ENCODE results near the gene SPECC1. TPM values are rescaled to one million over a fixed set of nuclear protein-coding genes. Genes with fewer than 3 reads are reported as not detected.

The SPECC1 gene
- polyA plus RNA-seq, 3 donors, result 36.0 to 58.4 (median 50.5) TPM

DNA sequence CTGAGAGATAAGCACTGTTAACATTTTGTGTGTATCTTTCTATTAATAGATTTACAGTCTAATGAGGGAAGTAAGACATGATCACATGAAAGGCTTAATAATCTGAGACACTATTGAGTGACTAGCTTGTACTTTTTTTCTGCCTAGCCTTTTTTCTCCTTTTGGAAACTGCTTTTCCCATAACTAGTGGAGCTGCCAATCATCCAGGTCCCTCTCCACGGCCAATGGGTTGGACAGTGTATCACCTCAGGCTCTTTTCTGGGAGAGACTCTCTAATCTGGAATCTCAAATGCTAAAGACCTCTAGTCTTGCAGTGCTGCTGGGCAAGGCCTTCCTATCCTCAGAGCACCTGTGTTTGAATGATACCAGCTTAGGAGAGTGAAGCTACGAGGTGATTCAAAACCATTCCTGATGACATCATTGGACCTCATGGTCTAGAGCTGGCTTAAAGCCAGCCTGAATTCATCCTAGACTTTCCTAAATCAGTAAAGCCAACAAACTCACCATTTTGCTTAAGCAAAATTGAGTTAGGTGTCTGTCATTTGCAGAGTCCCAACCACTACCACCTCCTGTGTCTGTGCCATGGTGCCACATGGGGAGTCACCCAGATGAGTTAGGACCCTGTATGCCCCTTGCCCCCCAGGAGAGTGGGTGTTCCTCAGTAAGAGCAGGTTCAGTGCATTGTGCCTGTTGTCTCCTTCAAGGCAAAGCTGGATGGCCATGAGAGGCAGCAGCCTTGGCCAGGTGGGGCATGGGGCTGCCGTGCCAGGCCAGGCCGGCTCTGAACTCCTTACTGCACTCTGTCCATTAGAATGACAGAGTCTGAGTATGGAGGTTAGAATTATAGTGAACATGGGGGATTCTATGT is 62.9 kb downstream of the SPECC1 start:
- intact Hi-C loops (cut with micrococcal nuclease), result loop anchor here in 1 of 2 donors (5.0 kb wide), 2 partner anchors 40 to 65 kb away; partner anchors contain the start of gene SPECC1
- no peaks in the 10 kb centered on the region for H3K9me3 Mint-ChIP-seq
- H3K36me3 ChIP-seq (replicated peaks in 1 of 2; ENCODE audit: control insufficient read depth in 1 of 2, insufficient read depth in 2 of 2, low read length in 2 of 2), result no peaks in the 10 kb centered on the region
- peak overlapping the region; percentile 72 to 85 for H3K27ac ChIP-seq (ENCODE audit: low read depth in 1 of 2, low read length in 2 of 2)
- TF ChIP-seq, protein P1, sequence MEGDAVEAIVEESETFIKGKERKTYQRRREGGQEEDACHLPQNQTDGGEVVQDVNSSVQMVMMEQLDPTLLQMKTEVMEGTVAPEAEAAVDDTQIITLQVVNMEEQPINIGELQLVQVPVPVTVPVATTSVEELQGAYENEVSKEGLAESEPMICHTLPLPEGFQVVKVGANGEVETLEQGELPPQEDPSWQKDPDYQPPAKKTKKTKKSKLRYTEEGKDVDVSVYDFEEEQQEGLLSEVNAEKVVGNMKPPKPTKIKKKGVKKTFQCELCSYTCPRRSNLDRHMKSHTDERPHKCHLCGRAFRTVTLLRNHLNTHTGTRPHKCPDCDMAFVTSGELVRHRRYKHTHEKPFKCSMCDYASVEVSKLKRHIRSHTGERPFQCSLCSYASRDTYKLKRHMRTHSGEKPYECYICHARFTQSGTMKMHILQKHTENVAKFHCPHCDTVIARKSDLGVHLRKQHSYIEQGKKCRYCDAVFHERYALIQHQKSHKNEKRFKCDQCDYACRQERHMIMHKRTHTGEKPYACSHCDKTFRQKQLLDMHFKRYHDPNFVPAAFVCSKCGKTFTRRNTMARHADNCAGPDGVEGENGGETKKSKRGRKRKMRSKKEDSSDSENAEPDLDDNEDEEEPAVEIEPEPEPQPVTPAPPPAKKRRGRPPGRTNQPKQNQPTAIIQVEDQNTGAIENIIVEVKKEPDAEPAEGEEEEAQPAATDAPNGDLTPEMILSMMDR (IDR thresholded peaks at IDR 0.05), result no peak
- peak overlapping the region; percentile 100 for H3K4me2 ChIP-seq (replicated peaks; ENCODE audit: extremely low read depth, low read length, poor library complexity, severe bottlenecking)
- H3K36me3 Mint-ChIP-seq, result peaks cover 0 to 4% of the 10 kb centered on the region in 2 donors
- peak overlapping the region; percentile 52 for H2AFZ ChIP-seq (ENCODE audit: insufficient read depth, low read depth, low read length, poor library complexity, severe bottlenecking)
- H3K27me3 Mint-ChIP-seq (ENCODE audit: low read depth in 3 of 3), result no peaks in the 10 kb centered on the region
- peaks cover 55% of the 10 kb centered on the region for H3K79me2 ChIP-seq (ENCODE audit: insufficient read depth, low read length)
- H3K4me1 Mint-ChIP-seq, result peaks cover 81% of the 10 kb centered on the region
- H3K27me3 ChIP-seq (ENCODE audit: control insufficient read depth in 2 of 2, insufficient read depth in 2 of 2, low read length in 2 of 2), result no peaks in the 10 kb centered on the region
- peak overlapping the region in 1 of 2 donors; percentile 57 for H3K4me3 Mint-ChIP-seq
- H3K9me3 ChIP-seq (replicated peaks in 1 of 2; ENCODE audit: control insufficient read depth in 1 of 2, insufficient read depth in 1 of 2, low read length in 2 of 2), result no peaks in the 10 kb centered on the region
- no peak overlapping the region for H3K9ac ChIP-seq (ENCODE audit: insufficient read depth, low read length, poor library complexity, severe bottlenecking)
- H3K4me3 ChIP-seq (replicated peaks in 1 of 3; ENCODE audit: low read depth in 2 of 3, low read length in 3 of 3), result peak overlapping the region in 1 of 3 experiments; percentile 96
- H3K27ac Mint-ChIP-seq, result peak overlapping the region; percentile 91 to 96 (median 94)
- H3K4me1 ChIP-seq (ENCODE audit: control insufficient read depth in 1 of 2, insufficient read depth in 2 of 2, low read length in 2 of 2), result peaks cover 52 to 66% of the 10 kb centered on the region in 2 donors
- no peak for DNase-seq
- 69% methylated on average over 3 of the region's 4 CpGs for WGBS (ENCODE audit: insufficient coverage)
- H4K20me1 ChIP-seq (ENCODE audit: insufficient read depth, low read length), result peaks cover 16% of the 10 kb centered on the region

DNA sequence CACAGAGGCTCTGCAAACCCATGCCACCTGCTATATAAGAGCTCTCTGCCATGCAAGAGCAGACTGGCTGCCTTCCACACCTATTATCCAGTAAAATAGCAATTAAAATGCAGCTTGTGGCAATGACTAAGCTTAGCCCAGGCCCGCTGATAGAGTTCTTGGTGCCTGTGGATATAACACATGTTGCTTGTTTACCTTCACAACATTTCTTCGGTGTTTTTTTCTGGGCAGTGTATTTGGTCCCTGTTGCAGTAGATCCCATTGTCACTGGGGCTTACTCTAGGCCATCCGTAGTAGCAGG is 63.5 kb downstream of the SPECC1 start:
- peaks cover 0 to 8% of the 10 kb centered on the region in 2 donors for H3K36me3 Mint-ChIP-seq
- WGBS (ENCODE audit: insufficient coverage), result 20% methylated on average over 1 of the region's 3 CpGs

More for the DNA sequence above, 63.5 kb downstream of the SPECC1 start:
- intact Hi-C loops (cut with micrococcal nuclease), result loop anchor here in 1 of 2 donors (5.0 kb wide), 2 partner anchors 40 to 65 kb away; partner anchors contain the start of gene SPECC1
- peak overlapping the region; percentile 91 to 96 (median 94) for H3K27ac Mint-ChIP-seq
- H3K9me3 ChIP-seq (replicated peaks in 1 of 2; ENCODE audit: control insufficient read depth in 1 of 2, insufficient read depth in 1 of 2, low read length in 2 of 2), result no peaks in the 10 kb centered on the region
- peak overlapping the region; percentile 100 for H3K4me2 ChIP-seq (replicated peaks; ENCODE audit: extremely low read depth, low read length, poor library complexity, severe bottlenecking)
- H3K27me3 Mint-ChIP-seq (ENCODE audit: low read depth in 3 of 3), result no peaks in the 10 kb centered on the region
- peak overlapping the region in 2 of 3 experiments; percentile 96 to 100 for H3K4me3 ChIP-seq (replicated peaks in 1 of 3; ENCODE audit: low read depth in 2 of 3, low read length in 3 of 3)
- no peaks in the 10 kb centered on the region for H3K27me3 ChIP-seq (ENCODE audit: control insufficient read depth in 2 of 2, insufficient read depth in 2 of 2, low read length in 2 of 2)
- H3K4me3 Mint-ChIP-seq, result peak overlapping the region; percentile 89 to 94
- H3K4me1 ChIP-seq (ENCODE audit: control insufficient read depth in 1 of 2, insufficient read depth in 2 of 2, low read length in 2 of 2), result peaks cover 57 to 71% of the 10 kb centered on the region in 2 donors
- peaks cover 85% of the 10 kb centered on the region for H3K4me1 Mint-ChIP-seq
- peak overlapping the region; percentile 52 for H2AFZ ChIP-seq (ENCODE audit: insufficient read depth, low read depth, low read length, poor library complexity, severe bottlenecking)
- no peaks in the 10 kb centered on the region for H3K9me3 Mint-ChIP-seq
- TF ChIP-seq, protein P1 (IDR thresholded peaks at IDR 0.05), result no peak
- no peak for DNase-seq
- no peaks in the 10 kb centered on the region for H3K36me3 ChIP-seq (replicated peaks in 1 of 2; ENCODE audit: control insufficient read depth in 1 of 2, insufficient read depth in 2 of 2, low read length in 2 of 2)
- H4K20me1 ChIP-seq (ENCODE audit: insufficient read depth, low read length), result peaks cover 21% of the 10 kb centered on the region
- peaks cover 61% of the 10 kb centered on the region for H3K79me2 ChIP-seq (ENCODE audit: insufficient read depth, low read length)
- peak overlapping the region; percentile 72 to 85 for H3K27ac ChIP-seq (ENCODE audit: low read depth in 1 of 2, low read length in 2 of 2)
- H3K9ac ChIP-seq (ENCODE audit: insufficient read depth, low read length, poor library complexity, severe bottlenecking), result peak overlapping the region; percentile 56
